D341Med (cell line): ENCODE data around the gene ARID3A.

Experiments
- DNase-seq: peaks from one replicate; pipeline ENCODE4 v3.0.0; 2012; ENCODE audit warnings: low spot score

Gene ARID3A

DNA sequence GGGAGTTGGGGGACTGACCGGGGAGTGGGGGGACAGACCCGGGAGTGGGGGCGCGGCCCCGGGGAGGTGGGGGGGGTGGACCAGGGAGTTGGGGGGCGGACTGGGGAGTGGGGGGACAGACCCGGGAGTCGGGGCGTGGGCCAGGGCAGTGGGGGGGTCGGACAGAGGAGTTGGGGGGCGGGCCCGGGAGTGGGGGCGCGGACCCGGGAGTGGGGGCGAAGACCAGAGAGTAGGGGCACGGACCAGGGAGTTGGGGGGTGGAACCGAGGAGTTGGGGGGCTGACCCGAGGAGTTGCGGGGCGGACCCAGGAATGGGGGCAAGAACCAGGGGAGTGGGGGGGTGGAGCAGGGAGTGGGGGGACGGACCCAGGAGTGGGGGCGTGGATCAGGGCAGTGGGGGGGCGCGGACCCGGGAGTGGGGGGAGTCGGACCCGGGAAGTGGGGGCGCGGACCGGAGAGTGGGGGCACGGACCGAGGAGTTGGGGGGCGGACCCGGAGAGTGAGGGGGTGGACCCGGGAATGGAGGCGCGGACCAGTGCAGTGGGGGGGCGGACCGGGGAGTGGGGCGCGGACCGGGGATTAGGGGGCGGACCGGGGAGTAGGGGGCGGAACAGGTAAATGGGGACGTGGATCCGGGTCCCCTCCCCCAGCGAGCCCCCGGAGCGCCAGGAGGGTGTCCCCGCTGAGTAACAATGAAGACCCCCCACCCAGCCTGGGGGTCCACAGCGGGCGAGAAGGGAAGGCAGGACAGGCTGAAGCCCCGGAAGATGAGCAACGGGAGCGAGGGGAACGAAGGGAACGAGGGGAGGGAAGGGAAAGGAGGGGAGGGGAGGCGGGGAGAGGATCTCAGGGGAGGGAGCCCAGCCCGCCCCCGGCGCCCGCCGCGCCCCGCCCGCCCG is 13.4 kb upstream of the ARID3A start:
- no peak for DNase-seq

DNA sequence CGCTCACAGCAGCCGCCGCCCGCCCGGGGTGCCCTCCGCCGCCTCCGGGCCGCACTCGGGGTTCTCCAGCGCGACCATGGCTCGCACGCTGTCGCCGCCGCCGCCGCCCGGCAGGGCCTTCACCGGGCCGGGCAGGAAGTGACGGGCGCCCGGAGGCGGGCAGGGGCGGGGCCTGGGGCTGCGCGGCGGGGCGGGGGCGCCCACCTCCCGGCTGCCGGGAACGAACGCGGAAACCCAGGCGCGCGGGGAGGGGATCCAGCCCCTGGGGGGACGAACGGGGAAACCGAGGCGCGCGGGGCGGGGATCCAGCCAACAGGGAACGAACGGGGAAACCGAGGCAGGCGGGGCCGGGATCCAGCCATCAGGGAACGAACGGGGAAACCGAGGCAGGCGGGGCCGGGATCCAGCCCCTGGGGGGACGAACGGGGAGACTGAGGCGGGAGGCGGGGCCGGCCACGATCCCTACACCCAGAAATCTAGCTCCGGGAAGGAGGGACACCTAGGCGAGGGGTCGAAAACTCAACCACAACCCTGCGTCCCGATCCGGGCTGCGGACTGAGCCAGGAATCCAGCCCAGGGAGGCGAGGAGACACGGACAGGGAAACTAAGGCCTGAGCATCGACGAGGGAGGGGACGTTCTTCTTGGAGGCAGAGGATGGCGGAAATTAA is 12.6 kb upstream of the ARID3A start, which contains the start of gene R3HDM4:
Gene R3HDM4 (minus strand): TSS at position 140 of the 669 bp plus-strand sequence. CDS start 62 bp downstream, at position 78.
- DNase-seq = peak; percentile 95

- no peak for DNase-seq
These were observed 9.1 kb upstream of the ARID3A start for GRCh38 chr19:916645-917322.

DNA sequence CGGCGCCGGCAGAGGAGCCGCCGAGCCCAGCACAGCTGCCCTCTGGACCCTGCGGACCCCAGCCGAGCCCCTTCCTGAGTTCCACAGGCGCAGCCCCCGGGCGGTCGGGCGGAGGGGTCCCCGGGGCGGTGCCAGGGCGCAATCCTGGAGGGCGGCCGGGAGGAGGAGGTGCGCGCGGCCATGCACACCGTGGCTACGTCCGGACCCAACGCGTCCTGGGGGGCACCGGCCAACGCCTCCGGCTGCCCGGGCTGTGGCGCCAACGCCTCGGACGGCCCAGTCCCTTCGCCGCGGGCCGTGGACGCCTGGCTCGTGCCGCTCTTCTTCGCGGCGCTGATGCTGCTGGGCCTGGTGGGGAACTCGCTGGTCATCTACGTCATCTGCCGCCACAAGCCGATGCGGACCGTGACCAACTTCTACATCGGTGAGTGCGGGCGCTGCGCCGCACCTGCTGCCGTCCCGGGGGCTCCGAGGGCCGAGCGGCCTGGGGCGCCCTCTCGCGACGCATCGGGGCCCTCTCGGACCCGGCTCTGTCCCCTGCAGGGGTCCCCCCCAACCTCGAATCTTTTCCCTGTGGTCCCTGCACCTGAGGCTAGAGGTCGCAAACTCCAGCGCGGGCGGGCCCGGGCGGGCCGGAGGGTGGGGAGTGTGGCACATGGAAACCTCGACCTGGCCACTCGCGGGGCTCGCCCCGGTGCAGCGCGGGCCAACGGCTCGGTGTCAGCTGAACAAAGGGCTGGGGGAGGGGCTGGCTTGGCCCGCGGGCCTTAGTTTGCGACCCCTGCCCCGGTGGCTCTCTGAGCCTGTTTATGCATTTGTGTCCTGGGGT is 8.3 kb upstream of the ARID3A start, which contains the start of gene KISS1R:
Gene KISS1R (plus strand): TSS at position 11 of the 829 bp plus-strand sequence. CDS start 170 bp downstream, at position 181.
- peak; percentile 84 for DNase-seq

- DNase-seq = no peak
These were observed 7.7 kb upstream of the ARID3A start for GRCh38 chr19:918152-918437.

GRCh38 chr19:918481-919198 is 7.2 kb upstream of the ARID3A start:
- no peak for DNase-seq

DNA sequence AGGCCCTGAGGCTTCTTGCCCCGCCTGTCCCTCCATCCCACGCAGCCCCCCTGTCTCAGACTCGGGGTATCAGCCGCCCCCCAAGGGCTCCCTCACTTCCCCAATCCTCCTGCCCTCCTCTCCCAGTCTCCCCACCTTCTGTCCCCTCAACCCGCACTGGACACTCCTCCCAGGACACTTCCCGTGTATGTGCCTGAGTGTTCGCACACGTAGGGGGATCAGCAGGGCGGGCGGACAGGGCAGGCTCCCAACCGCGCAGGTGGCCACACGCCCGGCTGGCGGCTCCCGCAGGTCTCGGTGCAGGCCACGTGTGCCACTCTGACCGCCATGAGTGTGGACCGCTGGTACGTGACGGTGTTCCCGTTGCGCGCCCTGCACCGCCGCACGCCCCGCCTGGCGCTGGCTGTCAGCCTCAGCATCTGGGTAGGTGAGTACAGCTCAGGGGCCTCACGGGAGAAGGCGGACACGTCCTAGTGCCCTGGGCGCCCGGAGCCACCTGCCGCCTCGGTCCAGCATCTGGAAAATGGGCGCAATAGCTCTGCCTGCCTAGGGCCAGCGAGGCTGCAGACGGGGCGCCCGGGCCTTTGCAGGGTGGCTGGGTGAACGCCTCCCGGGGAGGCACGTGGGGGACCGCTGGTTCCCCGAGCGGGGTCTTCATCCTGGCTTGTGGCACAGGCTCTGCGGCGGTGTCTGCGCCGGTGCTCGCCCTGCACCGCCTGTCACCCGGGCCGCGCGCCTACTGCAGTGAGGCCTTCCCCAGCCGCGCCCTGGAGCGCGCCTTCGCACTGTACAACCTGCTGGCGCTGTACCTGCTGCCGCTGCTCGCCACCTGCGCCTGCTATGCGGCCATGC is 6.4 kb upstream of the ARID3A start:
- DNase-seq = no peak

DNA sequence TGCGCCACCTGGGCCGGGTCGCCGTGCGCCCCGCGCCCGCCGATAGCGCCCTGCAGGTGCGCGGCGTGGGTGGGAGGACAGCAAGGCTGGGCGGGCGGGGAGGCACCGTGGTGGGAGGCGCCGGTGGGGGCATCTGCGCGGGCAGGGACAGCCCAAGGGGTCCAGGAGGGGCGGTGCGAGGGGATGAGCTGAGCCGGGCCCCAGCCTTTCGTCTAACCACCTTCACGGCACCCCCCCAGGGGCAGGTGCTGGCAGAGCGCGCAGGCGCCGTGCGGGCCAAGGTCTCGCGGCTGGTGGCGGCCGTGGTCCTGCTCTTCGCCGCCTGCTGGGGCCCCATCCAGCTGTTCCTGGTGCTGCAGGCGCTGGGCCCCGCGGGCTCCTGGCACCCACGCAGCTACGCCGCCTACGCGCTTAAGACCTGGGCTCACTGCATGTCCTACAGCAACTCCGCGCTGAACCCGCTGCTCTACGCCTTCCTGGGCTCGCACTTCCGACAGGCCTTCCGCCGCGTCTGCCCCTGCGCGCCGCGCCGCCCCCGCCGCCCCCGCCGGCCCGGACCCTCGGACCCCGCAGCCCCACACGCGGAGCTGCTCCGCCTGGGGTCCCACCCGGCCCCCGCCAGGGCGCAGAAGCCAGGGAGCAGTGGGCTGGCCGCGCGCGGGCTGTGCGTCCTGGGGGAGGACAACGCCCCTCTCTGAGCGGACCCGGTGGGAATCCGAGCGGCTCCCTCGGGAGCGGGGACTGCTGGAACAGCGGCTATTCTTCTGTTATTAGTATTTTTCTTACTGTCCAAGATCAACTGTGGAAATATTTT is 5.6 kb upstream of the ARID3A start:
- peak; percentile 58 for DNase-seq

DNA sequence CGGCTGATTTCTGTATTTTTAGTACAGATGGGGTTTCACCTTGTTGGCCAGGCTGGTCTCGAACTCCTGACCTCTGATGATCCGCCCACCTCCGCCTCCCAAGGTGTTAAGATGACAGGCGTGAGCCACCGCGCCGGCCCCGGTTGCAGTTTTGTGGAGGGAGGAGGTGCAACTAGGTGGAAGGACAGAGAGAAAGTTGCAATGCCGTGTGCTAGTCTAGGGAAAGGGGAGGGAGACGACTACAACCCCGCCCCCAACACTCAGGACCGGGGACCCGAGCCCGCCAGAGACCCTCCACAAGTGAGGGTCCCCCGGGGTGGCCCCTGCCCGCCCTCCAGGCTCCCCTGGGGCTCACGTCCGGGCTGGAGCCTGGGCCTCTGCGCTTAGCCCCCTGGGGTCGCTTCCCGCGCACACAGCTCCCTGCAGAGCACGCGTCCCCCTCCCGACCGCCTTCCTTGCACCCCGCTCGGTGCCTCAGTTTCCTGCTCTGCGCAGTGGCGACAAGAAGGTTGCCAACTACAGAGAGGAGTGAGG is 1.2 kb upstream of the ARID3A start:
- no peak for DNase-seq

DNA sequence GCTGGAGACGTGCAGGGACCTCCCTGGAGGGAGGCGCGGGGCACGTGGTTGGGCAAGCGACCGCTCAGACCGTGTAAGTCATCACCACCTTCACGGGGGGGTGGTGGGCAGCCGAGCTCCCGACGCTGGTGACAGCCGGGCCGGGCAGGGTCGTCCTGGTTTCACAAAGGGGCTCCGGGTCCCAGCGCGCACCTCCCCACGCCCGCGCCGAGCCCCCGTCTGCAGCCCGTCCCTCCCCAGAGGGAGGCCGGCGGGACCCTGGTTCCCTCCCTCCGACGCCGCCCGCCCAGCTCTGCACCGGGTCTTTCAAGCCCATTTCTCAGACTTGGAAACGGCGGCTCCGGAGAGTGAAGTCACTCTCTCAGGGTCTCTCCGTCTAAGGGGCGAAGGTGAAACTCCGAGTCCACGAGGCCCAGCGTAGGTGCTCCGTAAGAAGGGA is 729 bp upstream of the ARID3A start:
- DNase-seq = peak; percentile 62

- DNase-seq = no peak
These were observed 421 bp downstream of the ARID3A start for GRCh38 chr19:926323-926588.

GRCh38 chr19:926589-927350 is 935 bp downstream of the ARID3A start:
- DNase-seq = peak; percentile 64

DNA sequence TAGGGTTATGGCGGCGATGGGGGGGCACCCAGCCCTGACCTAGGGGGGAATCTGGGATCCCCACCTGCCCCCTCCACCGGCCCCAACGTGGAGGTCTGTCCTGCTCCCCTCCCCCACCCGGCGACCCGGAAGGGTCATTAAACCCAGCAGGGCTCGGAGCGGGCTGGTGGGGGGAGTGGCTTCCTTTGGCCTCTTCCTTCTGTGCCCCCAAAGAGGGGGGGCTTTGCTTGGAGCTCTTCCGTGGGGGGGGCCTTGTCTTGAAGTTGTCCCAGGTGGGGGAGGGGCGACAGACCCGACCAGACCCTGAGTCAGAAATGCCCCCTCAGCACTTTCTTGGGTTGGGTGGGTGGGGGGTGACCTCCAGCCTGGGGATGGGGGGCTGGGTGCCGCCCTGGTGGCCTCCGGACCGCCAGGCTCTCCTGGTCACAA is 1.5 kb downstream of the ARID3A start:
- no peak for DNase-seq

DNA sequence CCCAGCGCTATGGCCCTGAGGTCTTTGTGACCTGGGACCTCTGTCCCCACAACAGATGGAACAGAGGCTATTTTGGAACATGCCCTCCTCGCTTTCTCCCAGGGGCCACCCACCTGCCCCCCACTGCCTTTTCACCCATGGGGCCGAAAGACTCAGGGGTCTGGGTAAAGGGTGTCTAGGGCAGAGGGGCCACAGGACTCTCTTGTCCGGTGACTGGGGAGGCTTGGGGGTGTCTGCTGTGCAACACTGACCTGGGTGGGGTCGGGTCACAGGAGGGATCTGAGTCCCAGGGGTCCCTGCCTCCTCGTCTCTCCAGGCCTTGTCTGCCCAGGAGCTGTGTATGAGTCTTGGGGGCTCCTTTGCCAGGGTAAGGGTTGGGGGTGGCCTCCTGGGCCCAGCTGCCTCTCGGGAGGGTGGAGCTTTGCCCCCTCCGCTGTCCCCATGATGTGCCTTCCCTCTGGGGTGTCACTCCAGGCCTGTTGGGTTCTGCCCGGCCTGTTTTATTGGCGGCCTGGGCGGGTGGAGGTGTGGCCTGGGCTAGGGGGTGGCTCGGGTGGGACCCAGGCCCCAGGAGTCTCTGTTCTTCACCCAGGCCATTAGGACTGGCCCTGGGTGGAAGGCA is 2.1 kb downstream of the ARID3A start:
- DNase-seq = no peak

GRCh38 chr19:928471-929202 is 2.8 kb downstream of the ARID3A start:
- DNase-seq = peak; percentile 84

- no peak for DNase-seq
These were observed 3.5 kb downstream of the ARID3A start for GRCh38 chr19:929203-929890.

DNA sequence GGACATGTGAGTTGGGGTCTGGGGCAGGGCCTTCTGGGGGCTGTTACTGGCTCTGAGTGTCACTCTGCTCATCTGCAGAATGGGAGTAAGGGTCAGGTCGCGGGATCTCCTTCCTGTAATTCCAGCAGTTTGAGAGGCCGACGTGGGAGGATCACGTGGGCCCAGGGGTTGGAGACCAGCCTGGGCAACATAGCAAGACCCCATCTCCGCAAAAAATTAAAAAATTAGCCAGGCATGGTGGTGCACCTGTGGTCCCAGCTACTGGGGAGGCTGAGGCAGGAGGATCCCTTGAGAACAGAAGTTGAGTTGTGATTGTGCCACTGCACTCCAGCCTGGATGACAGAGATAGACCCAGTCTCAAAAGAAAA is 4.0 kb downstream of the ARID3A start:
- DNase-seq = no peak
